Upper lobe of left lung (tissue), 4 donors: Measurements from ENCODE around the gene APOM.

ENCODE experiments used
- CTCF ChIP-seq, 6 experiments: fragments of 450-650 bp in 4 of 6; fragments of 200-600 bp in 2 of 6; sonication (generic) in 2 of 6; IDR thresholded peaks; one replicate each; pipeline ENCODE4 v1.5.1; 2016 to 2019; ENCODE audit warnings: antibody characterized with exemption in 6 of 6
- POLR2A ChIP-seq, 4 donors: fragments of 450-650 bp; IDR thresholded peaks; one replicate each; pipeline ENCODE4 v1.5.1; 2016 to 2017; ENCODE audit warnings: antibody characterized with exemption in 4 of 4, mild to moderate bottlenecking in 2 of 4

- TF ChIP-seq POLR2A (IDR thresholded peaks at IDR 0.05), result no peak
- no peak for TF ChIP-seq CTCF (IDR thresholded peaks at IDR 0.05)
Measured at GRCh38 chr6:31624070-31624469, 31.6 kb upstream of the APOM start.
